ENCODE data around the gene GLI3.

- TF ChIP-seq CTCF (IDR thresholded peaks at IDR 0.05) (no peak), POLR2A (IDR thresholded peaks at IDR 0.05) (no peak)
These were observed 46.5 kb upstream of the GLI3 start for GRCh38 chr7:42283553-42283952.
